Measurements from ENCODE around the gene CCDC184.
"Not testable (repeated sequence)": the region's sequence is repeated elsewhere in the genome, so short reads cannot be mapped to it uniquely, and the experiment has no call there.

The CCDC184 gene

DNA sequence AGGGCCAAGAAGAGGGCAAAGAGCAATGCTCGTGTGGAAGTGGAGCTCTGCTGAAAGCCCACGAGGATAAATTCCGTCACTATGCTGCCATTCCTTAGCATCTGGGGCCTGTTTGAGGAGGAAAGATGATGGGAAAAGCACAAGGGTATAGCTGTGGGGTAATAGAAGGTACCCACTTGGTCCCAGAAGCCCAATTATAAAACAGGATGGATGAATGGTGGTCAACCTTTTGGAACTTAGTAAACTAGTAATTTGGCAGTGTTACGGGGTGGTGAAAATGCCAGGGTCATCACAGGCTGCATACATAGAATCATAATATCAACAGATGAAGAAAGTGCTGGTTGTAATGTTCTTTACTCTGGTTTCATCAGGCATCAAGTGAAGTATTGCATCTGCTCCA, 19.7 kb downstream of the CCDC184 start, which contains the start of gene OR10AD1:
Gene OR10AD1 (minus strand): TSS at position 101 of the 400 bp plus-strand sequence. CDS start 0 bp downstream, at position 101.
- no peak for DNase-seq (ENCODE audit: low read depth)

DNA sequence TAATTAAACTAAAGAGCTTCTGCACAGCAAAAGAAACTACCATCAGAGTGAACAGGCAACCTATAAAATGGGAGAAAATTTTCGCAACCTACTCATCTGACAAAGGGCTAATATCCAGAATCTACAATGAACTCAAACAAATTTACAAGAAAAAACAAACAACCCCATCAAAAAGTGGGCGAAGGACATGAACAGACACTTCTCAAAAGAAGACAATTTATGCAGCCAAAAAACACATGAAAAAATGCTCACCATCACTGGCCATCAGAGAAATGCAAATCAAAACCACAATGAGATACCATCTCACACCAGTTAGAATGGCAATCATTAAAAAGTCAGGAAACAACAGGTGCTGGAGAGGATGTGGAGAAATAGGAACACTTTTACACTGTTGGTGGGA, 26.1 kb downstream of the CCDC184 start:
- not testable (repeated sequence) for DNase-seq (ENCODE audit: low read depth)

DNA sequence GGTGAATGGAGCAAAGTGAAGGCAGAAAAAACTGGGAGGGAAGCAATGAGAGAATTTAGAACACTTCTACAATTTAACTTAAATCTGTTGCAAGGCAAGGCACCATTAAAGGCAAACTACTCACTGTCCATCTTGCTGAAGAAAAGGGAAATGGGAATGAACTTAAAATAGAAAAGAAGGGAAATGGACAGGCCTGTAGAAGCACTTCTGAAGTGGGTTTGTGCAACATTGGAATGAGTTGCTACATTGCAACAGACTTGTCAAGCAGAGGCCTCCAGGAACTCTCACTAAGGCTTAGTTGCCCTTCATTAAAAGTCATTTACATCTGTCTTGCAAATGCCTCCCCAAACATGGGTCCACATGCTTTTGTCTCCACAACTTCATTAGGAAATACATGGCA, 33.3 kb downstream of the CCDC184 start:
- DNase-seq (ENCODE audit: low read depth) = no peak

DNA sequence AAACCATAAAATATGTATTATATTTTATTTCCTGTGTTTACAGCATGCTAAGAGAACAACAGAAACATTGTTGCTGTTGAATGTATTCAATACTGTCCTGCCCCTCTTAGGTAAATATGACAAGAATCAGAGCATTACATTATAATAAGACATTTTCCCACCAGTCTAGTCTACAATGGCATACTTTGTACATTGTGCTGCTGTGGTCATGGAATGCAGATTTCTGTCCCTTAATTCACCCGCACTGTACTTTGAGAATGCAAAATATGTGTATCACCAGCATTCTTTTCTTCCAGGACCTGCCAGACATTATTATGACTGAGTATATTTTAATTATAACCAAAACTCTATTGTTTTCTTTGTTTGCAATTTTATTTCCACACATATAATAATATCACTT, 36.2 kb downstream of the CCDC184 start:
- no peak for DNase-seq (ENCODE audit: low read depth)

DNA sequence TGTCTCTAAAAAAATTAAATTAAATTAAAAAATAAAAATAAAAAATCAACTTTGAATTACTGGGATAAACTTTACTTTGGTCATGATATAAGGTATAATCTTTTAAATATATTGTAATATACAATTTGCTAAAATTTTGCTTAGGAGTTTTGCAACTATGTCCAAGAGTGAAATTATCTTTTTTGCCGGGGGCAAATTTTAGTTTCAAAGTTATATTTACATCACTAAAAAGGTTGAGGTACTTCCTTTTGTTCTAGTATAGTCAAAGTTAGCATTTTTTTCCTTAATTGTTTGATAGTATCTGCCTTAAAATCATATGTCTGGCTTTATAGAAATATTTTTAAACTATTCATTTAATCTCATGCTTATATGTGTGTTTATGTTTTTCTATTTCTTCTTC, 37.3 kb downstream of the CCDC184 start:
- no peak for DNase-seq (ENCODE audit: low read depth)

DNA sequence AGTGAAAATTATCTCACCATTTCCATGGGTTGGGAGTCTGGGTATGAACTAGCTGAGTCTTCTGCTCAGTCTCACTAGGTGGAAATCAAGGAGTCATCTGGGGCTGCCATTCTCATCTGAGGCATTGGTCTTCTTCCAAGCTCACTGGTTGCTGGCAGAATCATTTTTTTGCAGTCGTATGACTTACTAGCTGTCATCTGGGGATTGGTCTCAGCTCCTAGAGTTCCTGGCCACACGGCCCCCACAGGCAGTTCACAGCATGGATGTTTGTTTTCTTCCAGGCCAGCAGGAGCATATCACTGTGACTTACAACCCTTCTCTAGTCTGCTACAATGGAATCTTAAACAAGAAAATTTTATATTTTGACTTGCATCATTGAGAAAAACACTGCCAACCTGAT, 38.2 kb downstream of the CCDC184 start:
- DNase-seq (ENCODE audit: low read depth) = no peak

DNA sequence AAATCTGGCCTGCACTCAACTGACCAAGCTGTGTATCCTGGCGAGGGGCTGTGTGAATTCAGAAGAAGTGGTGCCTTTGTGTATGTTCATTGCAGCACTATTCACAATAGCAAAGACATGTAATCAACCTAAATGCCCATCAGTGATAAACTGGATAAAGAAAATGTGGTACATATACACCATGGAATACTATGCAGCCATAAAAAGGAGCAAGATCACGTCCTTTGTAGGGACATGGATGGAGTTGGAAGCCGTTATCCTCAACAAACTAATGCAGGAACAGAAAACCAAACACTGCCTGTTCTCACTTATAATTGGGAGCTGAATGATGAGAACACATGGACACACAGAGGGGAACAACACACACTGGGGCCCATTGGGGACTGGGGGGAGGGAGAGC, 41.1 kb downstream of the CCDC184 start:
- DNase-seq (ENCODE audit: low read depth) = not testable (repeated sequence)

DNA sequence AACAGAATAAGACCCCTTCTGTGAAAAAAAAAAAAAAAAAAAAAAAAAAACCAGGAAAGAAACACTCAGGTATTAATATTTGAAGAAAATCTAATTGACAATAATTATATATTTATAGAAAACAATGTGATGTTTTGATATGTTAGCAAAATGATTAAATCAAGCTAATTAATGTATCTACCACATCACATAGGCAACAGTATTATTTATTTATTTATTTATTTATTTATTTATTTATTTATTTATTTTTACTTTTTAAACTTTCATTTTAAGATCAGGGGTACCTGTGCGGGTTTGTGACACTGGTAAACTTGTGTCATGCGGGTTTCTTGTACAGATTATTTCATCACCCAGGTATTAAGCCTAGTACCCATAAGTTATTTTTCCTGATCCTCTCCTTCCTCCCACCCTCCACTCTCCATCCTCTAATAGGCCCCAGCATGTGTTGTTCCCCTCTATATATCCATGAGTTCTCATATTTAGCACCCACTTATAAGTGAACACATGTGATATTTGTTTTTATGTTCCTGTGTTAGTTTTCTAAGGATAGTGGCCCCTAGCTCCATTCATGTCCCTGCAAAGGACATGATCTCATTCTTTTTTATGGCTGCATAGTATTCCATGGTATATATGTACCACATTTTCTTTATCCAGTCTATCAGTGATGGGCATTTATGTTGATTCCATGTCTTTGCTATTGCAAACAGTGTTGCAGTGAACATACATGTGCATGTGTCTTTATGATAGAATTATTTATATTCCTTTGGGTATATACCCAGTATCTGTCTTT, 47.9 kb downstream of the CCDC184 start:
- not testable (repeated sequence) for DNase-seq (ENCODE audit: low read depth)

Data from stimulated activated CD8-positive, alpha-beta memory T cell treated with anti-CD3 and anti-CD28 coated beads, Interleukin-15, amount 100 ng/mL, for 24 hours (primary cell).